ENCODE results near the gene COG8. TPM values are rescaled to one million over a fixed set of nuclear protein-coding genes. Genes with fewer than 3 reads are reported as not detected.

The COG8 gene
- total and polyA plus RNA-seq, 2 experiments from 2014 or later, result 21.4 to 79.9 TPM

DNA sequence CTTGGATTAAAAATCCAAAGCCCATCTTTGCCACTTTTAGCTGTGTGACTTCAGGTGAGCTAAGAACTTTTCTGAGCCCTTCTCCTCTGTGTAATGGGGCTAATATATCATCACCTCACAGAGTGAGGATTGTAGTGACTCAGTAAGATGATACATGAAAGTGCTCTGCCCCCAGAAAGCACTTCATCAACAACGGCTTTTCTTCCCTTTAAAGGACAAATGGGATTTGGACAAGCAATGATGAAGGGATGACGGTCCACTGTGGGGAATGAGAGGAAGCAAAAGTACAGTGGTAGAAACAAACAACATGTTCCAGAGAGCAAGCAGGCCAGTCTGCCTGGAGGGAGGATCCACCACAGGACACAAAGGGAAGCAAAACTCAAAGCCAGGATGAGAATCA is 26.5 kb upstream of the COG8 start:
- peaks cover 46% of the 10 kb centered on the region for H3K36me3 Mint-ChIP-seq (ENCODE audit: low read depth)

DNA sequence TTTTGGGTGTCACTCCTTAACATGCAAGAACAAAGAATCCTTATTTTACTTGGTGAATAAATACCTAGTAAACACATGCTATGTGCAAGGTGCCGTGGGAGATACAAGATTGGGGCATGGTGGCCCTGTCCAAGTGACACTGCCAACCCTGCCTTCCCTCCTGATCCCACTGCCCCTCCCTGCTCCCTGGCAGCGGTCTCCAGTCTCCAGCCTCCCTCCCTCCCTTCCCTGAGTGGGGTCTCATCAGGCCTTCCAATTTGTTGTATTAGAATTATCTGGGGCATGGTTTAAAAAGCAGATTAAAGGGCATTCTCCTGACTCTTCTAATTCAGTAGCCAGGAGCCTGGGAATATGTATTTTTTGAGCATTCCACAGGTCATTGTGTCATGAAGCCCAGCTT is 24.7 kb upstream of the COG8 start:
- Histone ChIP-seq H3K36me3 (ENCODE audit: insufficient read depth) (peaks cover 31% of the 10 kb centered on the region), H3K9me2 (ENCODE audit: insufficient read depth) (no peaks in the 10 kb centered on the region), H3K4me3 (no peak overlapping the region), H3K4me1 (ENCODE audit: insufficient read depth) (no peaks in the 10 kb centered on the region), H3K27me3 (ENCODE audit: insufficient read depth) (no peaks in the 10 kb centered on the region), H3K27ac (ENCODE audit: low read depth) (no peak overlapping the region), H4K20me1 (replicated peaks; ENCODE audit: insufficient read depth) (peaks cover 3% of the 10 kb centered on the region), H2AFZ (no peak overlapping the region), H3K79me2 (replicated peaks; ENCODE audit: insufficient read depth) (no peaks in the 10 kb centered on the region), H3K4me2 (no peak overlapping the region), H3F3A (replicated peaks; ENCODE audit: low read depth) (0 out of 2 replicates have a peak, but pooled peaks cover 11% of the 10 kb centered on the region)
- H3K9me3 Mint-ChIP-seq, result no peaks in the 10 kb centered on the region; the same call in 2 of the 3 replicates
- ATAC-seq, result no peak
- no peaks in the 10 kb centered on the region for H3K4me1 Mint-ChIP-seq
- H3K36me3 Mint-ChIP-seq (ENCODE audit: low read depth), result peaks cover 32% of the 10 kb centered on the region
- DNase-seq (ENCODE audit: low spot score), result no peak
- H3K4me3 Mint-ChIP-seq, result no peak overlapping the region
- no peak for TF ChIP-seq STAT1 (IDR thresholded peaks at IDR 0.05; ENCODE audit: unreplicated experiment)
- TF ChIP-seq JUNB (IDR thresholded peaks at IDR 0.05; ENCODE audit: unreplicated experiment), result no peak
- TF ChIP-seq, protein P1, sequence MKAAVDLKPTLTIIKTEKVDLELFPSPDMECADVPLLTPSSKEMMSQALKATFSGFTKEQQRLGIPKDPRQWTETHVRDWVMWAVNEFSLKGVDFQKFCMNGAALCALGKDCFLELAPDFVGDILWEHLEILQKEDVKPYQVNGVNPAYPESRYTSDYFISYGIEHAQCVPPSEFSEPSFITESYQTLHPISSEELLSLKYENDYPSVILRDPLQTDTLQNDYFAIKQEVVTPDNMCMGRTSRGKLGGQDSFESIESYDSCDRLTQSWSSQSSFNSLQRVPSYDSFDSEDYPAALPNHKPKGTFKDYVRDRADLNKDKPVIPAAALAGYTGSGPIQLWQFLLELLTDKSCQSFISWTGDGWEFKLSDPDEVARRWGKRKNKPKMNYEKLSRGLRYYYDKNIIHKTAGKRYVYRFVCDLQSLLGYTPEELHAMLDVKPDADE (IDR thresholded peaks at IDR 0.05), result no peak
- no peak for TF ChIP-seq ZNF114 (CRISPR knock-in tag; IDR thresholded peaks at IDR 0.05)
- TF ChIP-seq, protein P2, sequence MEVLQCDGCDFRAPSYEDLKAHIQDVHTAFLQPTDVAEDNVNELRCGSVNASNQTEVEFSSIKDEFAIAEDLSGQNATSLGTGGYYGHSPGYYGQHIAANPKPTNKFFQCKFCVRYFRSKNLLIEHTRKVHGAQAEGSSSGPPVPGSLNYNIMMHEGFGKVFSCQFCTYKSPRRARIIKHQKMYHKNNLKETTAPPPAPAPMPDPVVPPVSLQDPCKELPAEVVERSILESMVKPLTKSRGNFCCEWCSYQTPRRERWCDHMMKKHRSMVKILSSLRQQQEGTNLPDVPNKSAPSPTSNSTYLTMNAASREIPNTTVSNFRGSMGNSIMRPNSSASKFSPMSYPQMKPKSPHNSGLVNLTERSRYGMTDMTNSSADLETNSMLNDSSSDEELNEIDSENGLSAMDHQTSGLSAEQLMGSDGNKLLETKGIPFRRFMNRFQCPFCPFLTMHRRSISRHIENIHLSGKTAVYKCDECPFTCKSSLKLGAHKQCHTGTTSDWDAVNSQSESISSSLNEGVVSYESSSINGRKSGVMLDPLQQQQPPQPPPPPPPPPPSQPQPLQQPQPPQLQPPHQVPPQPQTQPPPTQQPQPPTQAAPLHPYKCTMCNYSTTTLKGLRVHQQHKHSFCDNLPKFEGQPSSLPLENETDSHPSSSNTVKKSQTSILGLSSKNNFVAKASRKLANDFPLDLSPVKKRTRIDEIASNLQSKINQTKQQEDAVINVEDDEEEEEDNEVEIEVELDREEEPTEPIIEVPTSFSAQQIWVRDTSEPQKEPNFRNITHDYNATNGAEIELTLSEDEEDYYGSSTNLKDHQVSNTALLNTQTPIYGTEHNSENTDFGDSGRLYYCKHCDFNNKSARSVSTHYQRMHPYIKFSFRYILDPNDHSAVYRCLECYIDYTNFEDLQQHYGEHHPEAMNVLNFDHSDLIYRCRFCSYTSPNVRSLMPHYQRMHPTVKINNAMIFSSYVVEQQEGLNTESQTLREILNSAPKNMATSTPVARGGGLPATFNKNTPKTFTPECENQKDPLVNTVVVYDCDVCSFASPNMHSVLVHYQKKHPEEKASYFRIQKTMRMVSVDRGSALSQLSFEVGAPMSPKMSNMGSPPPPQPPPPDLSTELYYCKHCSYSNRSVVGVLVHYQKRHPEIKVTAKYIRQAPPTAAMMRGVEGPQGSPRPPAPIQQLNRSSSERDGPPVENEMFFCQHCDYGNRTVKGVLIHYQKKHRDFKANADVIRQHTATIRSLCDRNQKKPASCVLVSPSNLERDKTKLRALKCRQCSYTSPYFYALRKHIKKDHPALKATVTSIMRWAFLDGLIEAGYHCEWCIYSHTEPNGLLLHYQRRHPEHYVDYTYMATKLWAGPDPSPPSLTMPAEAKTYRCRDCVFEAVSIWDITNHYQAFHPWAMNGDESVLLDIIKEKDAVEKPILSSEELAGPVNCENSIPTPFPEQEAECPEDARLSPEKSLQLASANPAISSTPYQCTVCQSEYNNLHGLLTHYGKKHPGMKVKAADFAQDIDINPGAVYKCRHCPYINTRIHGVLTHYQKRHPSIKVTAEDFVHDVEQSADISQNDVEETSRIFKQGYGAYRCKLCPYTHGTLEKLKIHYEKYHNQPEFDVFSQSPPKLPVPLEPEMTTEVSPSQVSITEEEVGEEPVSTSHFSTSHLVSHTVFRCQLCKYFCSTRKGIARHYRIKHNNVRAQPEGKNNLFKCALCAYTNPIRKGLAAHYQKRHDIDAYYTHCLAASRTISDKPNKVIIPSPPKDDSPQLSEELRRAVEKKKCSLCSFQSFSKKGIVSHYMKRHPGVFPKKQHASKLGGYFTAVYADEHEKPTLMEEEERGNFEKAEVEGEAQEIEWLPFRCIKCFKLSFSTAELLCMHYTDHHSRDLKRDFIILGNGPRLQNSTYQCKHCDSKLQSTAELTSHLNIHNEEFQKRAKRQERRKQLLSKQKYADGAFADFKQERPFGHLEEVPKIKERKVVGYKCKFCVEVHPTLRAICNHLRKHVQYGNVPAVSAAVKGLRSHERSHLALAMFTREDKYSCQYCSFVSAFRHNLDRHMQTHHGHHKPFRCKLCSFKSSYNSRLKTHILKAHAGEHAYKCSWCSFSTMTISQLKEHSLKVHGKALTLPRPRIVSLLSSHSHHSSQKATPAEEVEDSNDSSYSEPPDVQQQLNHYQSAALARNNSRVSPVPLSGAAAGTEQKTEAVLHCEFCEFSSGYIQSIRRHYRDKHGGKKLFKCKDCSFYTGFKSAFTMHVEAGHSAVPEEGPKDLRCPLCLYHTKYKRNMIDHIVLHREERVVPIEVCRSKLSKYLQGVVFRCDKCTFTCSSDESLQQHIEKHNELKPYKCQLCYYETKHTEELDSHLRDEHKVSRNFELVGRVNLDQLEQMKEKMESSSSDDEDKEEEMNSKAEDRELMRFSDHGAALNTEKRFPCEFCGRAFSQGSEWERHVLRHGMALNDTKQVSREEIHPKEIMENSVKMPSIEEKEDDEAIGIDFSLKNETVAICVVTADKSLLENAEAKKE (CRISPR knock-in tag; IDR thresholded peaks at IDR 0.05), result no peak
- no peak for TF ChIP-seq EZH2phosphoT487 (IDR thresholded peaks at IDR 0.05; ENCODE audit: unreplicated experiment)
- H3K27me3 Mint-ChIP-seq (ENCODE audit: insufficient read depth, low read depth, poor library complexity), result peaks cover 3% of the 10 kb centered on the region
- H3K27ac Mint-ChIP-seq, result no peak overlapping the region

More for the DNA sequence above, 26.5 kb upstream of the COG8 start:
- H3K27ac Mint-ChIP-seq, result no peak overlapping the region
- ATAC-seq, result no peak
- Histone ChIP-seq H3K4me3 (no peak overlapping the region), H3K79me2 (replicated peaks; ENCODE audit: insufficient read depth) (no peaks in the 10 kb centered on the region), H4K20me1 (replicated peaks; ENCODE audit: insufficient read depth) (peaks cover 3% of the 10 kb centered on the region), H3F3A (replicated peaks; ENCODE audit: low read depth) (0 out of 2 replicates have a peak, but pooled peaks cover 11% of the 10 kb centered on the region), H3K4me2 (no peak overlapping the region), H3K27me3 (ENCODE audit: insufficient read depth) (no peaks in the 10 kb centered on the region), H2AFZ (no peak overlapping the region), H3K9me2 (ENCODE audit: insufficient read depth) (no peaks in the 10 kb centered on the region), H3K27ac (ENCODE audit: low read depth) (no peak overlapping the region), H3K4me1 (ENCODE audit: insufficient read depth) (no peaks in the 10 kb centered on the region), H3K36me3 (ENCODE audit: insufficient read depth) (peaks cover 47% of the 10 kb centered on the region)
- peaks cover 2% of the 10 kb centered on the region for H3K27me3 Mint-ChIP-seq (ENCODE audit: insufficient read depth, low read depth, poor library complexity)
- TF ChIP-seq ZNF331 (CRISPR knock-in tag; IDR thresholded peaks at IDR 0.05; ENCODE audit: low read depth) (no peak), POLR2AphosphoS5 (IDR thresholded peaks at IDR 0.05; ENCODE audit: low read depth) (no peak)
- no peak for DNase-seq (ENCODE audit: low spot score)
- H3K4me3 Mint-ChIP-seq, result no peak overlapping the region
- no peaks in the 10 kb centered on the region for H3K4me1 Mint-ChIP-seq
- H3K9me3 Mint-ChIP-seq, result no peaks in the 10 kb centered on the region; the same call in 2 of the 3 replicates

All from GM23338 (cell line).